HEK293T (cell line): Measurements from ENCODE around the gene WDR47.
A peak's percentile ranks its signal among the peaks of the same experiment; 100 is the strongest.

Experiments used
- CTCF ChIA-PET: fragments of 350-600 bp; formaldehyde crosslinking; extraction: SDS; loops from one replicate; lab custom pipeline; 2021; ENCODE audit warnings: antibody characterized with exemption, inconsistent platforms; lab: Yijun Ruan, JAX
- POLR2A ChIA-PET: fragments of 350-600 bp; formaldehyde crosslinking; extraction: SDS; loops from one replicate; lab custom pipeline; 2020; ENCODE audit warnings: antibody characterized with exemption, inconsistent platforms; lab: Yijun Ruan, JAX
- DNase-seq: peaks from one replicate; pipeline ENCODE4 v3.0.0; 2012; ENCODE audit warnings: mixed read lengths; ENCODE audit errors: extremely low spot score
- ARNT ChIP-seq: fragments of 450-650 bp; IDR thresholded peaks from 2 replicates; pipeline ENCODE4 v1.6.1; 2017; ENCODE audit warnings: mild to moderate bottlenecking
- BHLHE40 ChIP-seq: fragments of 450-650 bp; IDR thresholded peaks from 2 replicates; pipeline ENCODE4 v1.6.1; 2016; ENCODE audit warnings: mild to moderate bottlenecking, moderate library complexity, borderline replicate concordance
- CTBP1 ChIP-seq: fragments of 450-650 bp; IDR thresholded peaks from 2 replicates; pipeline ENCODE4 v1.6.1; 2016; ENCODE audit warnings: borderline replicate concordance
- ELF4 ChIP-seq: fragments of 450-650 bp; IDR thresholded peaks from 2 replicates; pipeline ENCODE4 v1.6.1; 2017; ENCODE audit warnings: antibody characterized with exemption
- FOXA1 ChIP-seq: fragments of 450-650 bp; IDR thresholded peaks from 2 replicates; pipeline ENCODE4 v1.6.1; 2016; ENCODE audit warnings: mild to moderate bottlenecking
- FOXK2 ChIP-seq: fragments of 450-650 bp; IDR thresholded peaks from 2 replicates; pipeline ENCODE4 v1.6.1; 2016; ENCODE audit warnings: mild to moderate bottlenecking
- FOXM1 ChIP-seq: fragments of 450-650 bp; IDR thresholded peaks from 2 replicates; pipeline ENCODE4 v1.6.1; 2017; ENCODE audit warnings: mild to moderate bottlenecking, borderline replicate concordance
- HDGF ChIP-seq: fragments of 450-650 bp; IDR thresholded peaks from 2 replicates; pipeline ENCODE4 v1.6.1; 2017; ENCODE audit warnings: antibody characterized with exemption, borderline replicate concordance
- L3MBTL2 ChIP-seq: fragments of 450-650 bp; conservative IDR thresholded peaks from 2 replicates; pipeline ENCODE4 v1.6.1; 2016; ENCODE audit warnings: mild to moderate bottlenecking
- LEF1 ChIP-seq: fragments of 450-650 bp; IDR thresholded peaks from 2 replicates; pipeline ENCODE4 v1.6.1; 2017; ENCODE audit warnings: mild to moderate bottlenecking, borderline replicate concordance
- NFRKB ChIP-seq: fragments of 450-650 bp; IDR thresholded peaks from 2 replicates; pipeline ENCODE4 v1.6.1; 2016; ENCODE audit warnings: mild to moderate bottlenecking, moderate library complexity
- SP1 ChIP-seq: fragments of 450-650 bp; IDR thresholded peaks from 2 replicates; pipeline ENCODE4 v1.6.1; 2017
- SUZ12 ChIP-seq: fragments of 450-650 bp; IDR thresholded peaks from 2 replicates; pipeline ENCODE4 v1.6.1; 2016; ENCODE audit warnings: mild to moderate bottlenecking
- TARDBP ChIP-seq: fragments of 450-650 bp; IDR thresholded peaks from 2 replicates; pipeline ENCODE4 v1.6.1; 2016
- ZNF384 ChIP-seq: fragments of 450-650 bp; IDR thresholded peaks from 2 replicates; pipeline ENCODE4 v1.6.1; 2016
- TF ChIP-seq, protein P1 (sequence below): fragments of 450-650 bp; IDR thresholded peaks from 2 replicates; pipeline ENCODE4 v1.6.1; 2016

The WDR47 gene

DNA sequence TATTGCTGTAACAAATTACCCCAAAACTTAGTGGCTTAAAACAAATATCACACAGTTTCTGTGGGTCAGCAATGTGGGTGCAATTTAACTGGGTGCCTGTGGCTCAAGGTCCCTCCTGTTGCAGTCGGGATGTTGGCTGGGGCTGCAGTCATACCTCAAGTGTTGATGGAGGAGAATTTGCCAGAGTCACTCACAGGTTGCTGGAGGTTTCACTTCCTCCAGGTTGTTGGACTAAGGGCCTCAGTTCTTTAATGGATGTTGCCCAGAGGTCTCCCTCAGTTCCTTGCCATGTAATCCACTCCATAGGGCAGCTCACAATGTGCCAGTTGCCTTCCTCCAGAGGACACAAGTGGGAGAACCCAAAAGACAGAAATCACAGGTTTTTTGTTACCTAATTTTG, 36.4 kb upstream of the WDR47 start:
- no peak for DNase-seq

DNA sequence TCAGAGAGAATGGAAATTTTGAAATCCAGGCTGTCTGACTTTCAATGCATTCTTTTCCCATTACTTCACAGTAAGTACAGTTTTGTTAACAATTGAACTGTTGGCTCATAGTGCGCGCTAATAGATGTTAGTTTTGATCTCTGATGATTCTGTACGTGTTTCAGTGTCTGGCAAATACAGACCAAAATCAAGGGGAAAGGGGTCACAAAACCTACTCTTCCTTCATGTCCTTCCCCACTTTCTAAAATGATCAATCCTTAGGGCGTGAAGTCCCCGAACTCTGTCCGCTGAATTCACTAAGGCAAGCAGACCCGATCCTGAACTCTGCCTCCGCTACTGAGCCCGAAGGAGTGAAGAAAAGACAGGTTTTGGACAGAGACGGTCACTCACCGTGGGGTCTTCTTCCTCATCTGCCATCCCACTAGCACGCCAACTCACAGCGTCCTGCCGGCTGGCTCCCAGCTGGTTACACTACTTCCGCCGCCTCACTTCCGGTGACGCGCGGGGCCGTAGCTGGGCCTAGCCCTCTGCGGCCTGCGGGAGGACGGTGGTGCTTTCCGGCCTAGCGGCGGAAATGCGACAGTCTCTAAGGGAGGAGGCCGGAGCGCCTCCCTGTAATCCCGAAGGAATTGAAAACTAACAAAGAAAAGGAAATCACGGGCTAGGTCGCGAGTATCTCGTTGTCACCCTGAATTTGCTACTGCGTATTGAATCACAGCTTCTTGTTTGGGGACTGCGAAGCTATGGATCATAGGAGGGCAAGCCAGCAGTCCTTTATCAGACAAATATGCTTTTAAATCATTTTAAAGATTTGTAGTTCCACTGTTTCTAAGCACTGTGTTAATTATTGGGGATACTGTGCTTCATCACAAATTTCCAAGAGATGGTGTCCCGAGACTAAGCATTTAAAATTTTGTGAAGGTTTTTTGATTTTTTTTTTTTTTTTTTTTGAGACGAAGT, 33.9 kb upstream of the WDR47 start, which contains the start of gene TAF13:
TSS of gene TAF13 (minus strand) at position 473 of the 960 bp plus-strand sequence. CDS start at position 417, 56 bp downstream.
- TF ChIP-seq SP1 = no peak
- no peak for TF ChIP-seq TARDBP
- TF ChIP-seq CTBP1 = peak; percentile 55; the same call in 1 of the 2 replicates
- TF ChIP-seq ELF4 = peak; percentile 74
- TF ChIP-seq BHLHE40 = no peak
- TF ChIP-seq, protein P1, sequence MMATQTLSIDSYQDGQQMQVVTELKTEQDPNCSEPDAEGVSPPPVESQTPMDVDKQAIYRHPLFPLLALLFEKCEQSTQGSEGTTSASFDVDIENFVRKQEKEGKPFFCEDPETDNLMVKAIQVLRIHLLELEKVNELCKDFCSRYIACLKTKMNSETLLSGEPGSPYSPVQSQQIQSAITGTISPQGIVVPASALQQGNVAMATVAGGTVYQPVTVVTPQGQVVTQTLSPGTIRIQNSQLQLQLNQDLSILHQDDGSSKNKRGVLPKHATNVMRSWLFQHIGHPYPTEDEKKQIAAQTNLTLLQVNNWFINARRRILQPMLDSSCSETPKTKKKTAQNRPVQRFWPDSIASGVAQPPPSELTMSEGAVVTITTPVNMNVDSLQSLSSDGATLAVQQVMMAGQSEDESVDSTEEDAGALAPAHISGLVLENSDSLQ = peak; percentile 41
- TF ChIP-seq ZNF384 = peak; percentile 80
- no peak for TF ChIP-seq HDGF
- ChIA-PET CTCF (interaction anchor here (0.7 kb wide), 1 partner anchor 24 kb away, joined by 3 read pairs; no protein-coding TSS in a partner anchor), POLR2A (interaction anchor here (0.6 to 3.3 kb wide), 12 partner anchors 9 to 113 kb away, joined by 3 to 34 read pairs (median 10); partner anchors contain the start of genes CLCC1, TMEM167B and WDR47)
- peak; percentile 98 for DNase-seq

More for the DNA sequence above, 36.4 kb upstream of the WDR47 start:
- TF ChIP-seq L3MBTL2 (no peak), FOXK2 (no peak), BHLHE40 (no peak), ARNT (no peak), FOXM1 (no peak), ELF4 (no peak), SP1 (no peak), FOXA1 (no peak), NFRKB (no peak), HDGF (no peak), LEF1 (no peak), ZNF384 (no peak), TARDBP (no peak), CTBP1 (no peak), SUZ12 (no peak)
- TF ChIP-seq, protein P1 = no peak
- ChIA-PET CTCF (no interaction called here), POLR2A (interaction anchor here (3.3 kb wide), 1 partner anchor 10 kb away, joined by 24 read pairs; no protein-coding TSS in a partner anchor)

DNA sequence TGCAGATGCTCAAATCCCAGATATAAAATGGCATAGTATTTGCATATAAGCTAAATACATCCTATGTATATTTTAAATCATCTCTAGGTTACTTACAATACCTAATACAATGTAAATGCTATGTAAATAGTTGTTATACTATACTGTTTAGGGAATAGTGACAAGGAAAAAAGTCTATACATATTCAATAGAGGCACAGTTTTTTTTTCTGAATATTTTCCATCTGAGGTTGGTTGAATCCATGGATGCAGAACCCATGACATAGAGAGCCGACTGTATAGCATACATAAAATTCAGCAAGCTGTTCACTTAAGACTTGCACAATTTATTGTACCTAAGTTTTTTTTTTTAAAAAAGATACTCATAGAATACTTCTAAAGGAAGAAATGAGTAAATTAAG, 27.4 kb upstream of the WDR47 start:
- POLR2A ChIA-PET = interaction anchor here (1.8 kb wide), 1 partner anchor 31 kb away, joined by 7 read pairs; no protein-coding TSS in a partner anchor
- CTCF ChIA-PET = no interaction called here
- no peak for DNase-seq
- TF ChIP-seq SP1 = no peak

DNA sequence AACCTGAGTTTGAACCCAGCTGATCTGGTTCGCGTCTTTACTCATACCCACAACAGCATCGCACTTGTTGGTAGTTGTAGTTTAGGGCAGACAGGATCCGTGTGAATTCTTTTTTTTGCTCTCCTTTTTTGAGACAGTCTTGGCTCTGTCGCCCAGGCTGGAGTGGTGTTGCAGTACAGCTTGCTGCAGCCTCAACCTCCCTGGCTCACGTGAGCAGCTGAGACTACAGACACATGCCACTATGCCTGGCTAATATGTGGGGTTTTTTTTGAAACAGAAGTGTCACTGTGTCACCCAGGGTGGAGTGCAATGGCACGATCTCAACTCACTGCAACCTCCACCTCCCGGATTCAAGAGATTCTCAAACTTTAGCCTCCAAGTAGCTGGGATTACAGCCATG, 26.0 kb upstream of the WDR47 start:
- CTCF ChIA-PET = no interaction called here
- TF ChIP-seq FOXK2 = no peak
- no peak for TF ChIP-seq L3MBTL2
- no peak for TF ChIP-seq HDGF
- no peak for TF ChIP-seq FOXM1
- no peak for TF ChIP-seq ZNF384
- no peak for TF ChIP-seq CTBP1
- TF ChIP-seq LEF1 = no peak
- TF ChIP-seq BHLHE40 = no peak
- TF ChIP-seq SUZ12 = no peak
- TF ChIP-seq, protein P1 = no peak
- no peak for TF ChIP-seq ELF4
- TF ChIP-seq TARDBP = no peak
- no peak for TF ChIP-seq SP1
- TF ChIP-seq FOXA1 = no peak
- TF ChIP-seq ARNT = no peak
- TF ChIP-seq NFRKB = no peak
- no peak for DNase-seq
- POLR2A ChIA-PET = interaction anchor here (1.2 to 3.5 kb wide), 3 partner anchors 9 to 32 kb away, joined by 3 to 12 read pairs (median 7); partner anchors contain the start of genes TAF13 and WDR47

DNA sequence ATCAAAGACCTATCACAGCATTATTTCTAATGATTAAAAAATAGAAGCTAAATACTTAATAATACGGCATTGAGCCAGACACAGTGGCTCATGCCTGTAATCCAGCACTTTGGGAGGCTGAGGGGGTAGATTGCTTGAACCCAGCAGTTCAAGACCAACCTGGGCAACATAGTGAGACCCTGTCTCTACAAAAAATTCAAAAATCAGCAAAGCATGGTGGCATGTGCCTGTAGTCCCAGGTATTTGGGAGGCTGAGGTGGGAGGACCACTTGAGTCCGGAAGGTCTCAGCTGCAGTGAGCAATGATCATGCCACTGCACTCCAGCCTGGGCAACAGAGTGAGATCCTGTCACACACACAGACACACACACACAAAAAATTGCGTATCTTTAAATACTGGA, 23.2 kb upstream of the WDR47 start:
- CTCF ChIA-PET = interaction anchor here (0.5 kb wide), 1 partner anchor 730 kb away, joined by 3 read pairs; no protein-coding TSS in a partner anchor
- DNase-seq = no peak
- TF ChIP-seq, protein P1 = no peak
- TF ChIP-seq HDGF (no peak), L3MBTL2 (no peak), SUZ12 (no peak), FOXA1 (no peak), CTBP1 (no peak), ARNT (no peak), NFRKB (no peak), ELF4 (no peak), LEF1 (no peak), BHLHE40 (no peak), FOXK2 (no peak), SP1 (no peak), ZNF384 (no peak), FOXM1 (no peak), TARDBP (no peak)
- POLR2A ChIA-PET = interaction anchor here (1.7 to 3.5 kb wide), 2 partner anchors 11 to 35 kb away, joined by 5 to 12 read pairs; partner anchors contain the start of gene TAF13
